Measurements from ENCODE around the gene WDR4. TPM values are rescaled to one million over a fixed set of nuclear protein-coding genes. Genes with fewer than 3 reads are reported as not detected.

WDR4 gene
- total and polyA plus RNA-seq, 2 of the 13 experiments (the other 11 are each of a cell fraction or from before 2014, with no cell fraction given) = 11.3 to 14.4 TPM

GRCh38 chr21:42837421-42838211 is 41.7 kb downstream of the WDR4 start (continued):
- peak; percentile 69; the same call in 1 of the 2 replicates for TF ChIP-seq MTA1 (CRISPR knock-in tag; IDR thresholded peaks at IDR 0.05; ENCODE audit: borderline replicate concordance)
- TF ChIP-seq, protein P1, sequence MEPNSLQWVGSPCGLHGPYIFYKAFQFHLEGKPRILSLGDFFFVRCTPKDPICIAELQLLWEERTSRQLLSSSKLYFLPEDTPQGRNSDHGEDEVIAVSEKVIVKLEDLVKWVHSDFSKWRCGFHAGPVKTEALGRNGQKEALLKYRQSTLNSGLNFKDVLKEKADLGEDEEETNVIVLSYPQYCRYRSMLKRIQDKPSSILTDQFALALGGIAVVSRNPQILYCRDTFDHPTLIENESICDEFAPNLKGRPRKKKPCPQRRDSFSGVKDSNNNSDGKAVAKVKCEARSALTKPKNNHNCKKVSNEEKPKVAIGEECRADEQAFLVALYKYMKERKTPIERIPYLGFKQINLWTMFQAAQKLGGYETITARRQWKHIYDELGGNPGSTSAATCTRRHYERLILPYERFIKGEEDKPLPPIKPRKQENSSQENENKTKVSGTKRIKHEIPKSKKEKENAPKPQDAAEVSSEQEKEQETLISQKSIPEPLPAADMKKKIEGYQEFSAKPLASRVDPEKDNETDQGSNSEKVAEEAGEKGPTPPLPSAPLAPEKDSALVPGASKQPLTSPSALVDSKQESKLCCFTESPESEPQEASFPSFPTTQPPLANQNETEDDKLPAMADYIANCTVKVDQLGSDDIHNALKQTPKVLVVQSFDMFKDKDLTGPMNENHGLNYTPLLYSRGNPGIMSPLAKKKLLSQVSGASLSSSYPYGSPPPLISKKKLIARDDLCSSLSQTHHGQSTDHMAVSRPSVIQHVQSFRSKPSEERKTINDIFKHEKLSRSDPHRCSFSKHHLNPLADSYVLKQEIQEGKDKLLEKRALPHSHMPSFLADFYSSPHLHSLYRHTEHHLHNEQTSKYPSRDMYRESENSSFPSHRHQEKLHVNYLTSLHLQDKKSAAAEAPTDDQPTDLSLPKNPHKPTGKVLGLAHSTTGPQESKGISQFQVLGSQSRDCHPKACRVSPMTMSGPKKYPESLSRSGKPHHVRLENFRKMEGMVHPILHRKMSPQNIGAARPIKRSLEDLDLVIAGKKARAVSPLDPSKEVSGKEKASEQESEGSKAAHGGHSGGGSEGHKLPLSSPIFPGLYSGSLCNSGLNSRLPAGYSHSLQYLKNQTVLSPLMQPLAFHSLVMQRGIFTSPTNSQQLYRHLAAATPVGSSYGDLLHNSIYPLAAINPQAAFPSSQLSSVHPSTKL (CRISPR knock-in tag; IDR thresholded peaks at IDR 0.05) = 0 out of 2 replicates have a peak, but pooled peaks have one; percentile 17
- no peak for TF ChIP-seq SMC3 (IDR thresholded peaks at IDR 0.05; ENCODE audit: low read length)
- TF ChIP-seq KAT7 (CRISPR knock-in tag; IDR thresholded peaks at IDR 0.05; ENCODE audit: borderline replicate concordance) = no peak
- no peak for TF ChIP-seq ZNF275 (CRISPR knock-in tag; IDR thresholded peaks at IDR 0.05; ENCODE audit: borderline replicate concordance)
- TF ChIP-seq ZNF329 (CRISPR knock-in tag; IDR thresholded peaks at IDR 0.05; ENCODE audit: low read depth) = no peak
- no peak for TF ChIP-seq ZNF512B (CRISPR knock-in tag; IDR thresholded peaks at IDR 0.05; ENCODE audit: borderline replicate concordance)
- peak; percentile 44 for TF ChIP-seq RXRA (CRISPR knock-in tag; IDR thresholded peaks at IDR 0.05)
- TF ChIP-seq ZNF143 (CRISPR knock-in tag; IDR thresholded peaks at IDR 0.05) = no peak
- TF ChIP-seq ZNF432 (CRISPR knock-in tag; IDR thresholded peaks at IDR 0.05; ENCODE audit: borderline replicate concordance) = no peak
- TF ChIP-seq ZFP62 (CRISPR knock-in tag; IDR thresholded peaks at IDR 0.05) = no peak
- TF ChIP-seq MAFK (conservative IDR thresholded peaks at IDR 0.05 in 1 of 2, IDR thresholded peaks at IDR 0.05 in 1 of 2; ENCODE audit: low read length in 2 of 2) = no peak
- no peak for TF ChIP-seq TCF7L2 (IDR thresholded peaks at IDR 0.05; ENCODE audit: low read depth, low read length)
- TF ChIP-seq NR0B2 (CRISPR knock-in tag; IDR thresholded peaks at IDR 0.05) = no peak
- peak; percentile 52 for TF ChIP-seq SP5 (CRISPR knock-in tag; IDR thresholded peaks at IDR 0.05; ENCODE audit: borderline replicate concordance, low read depth)
- no peak for TF ChIP-seq SSRP1 (CRISPR knock-in tag; IDR thresholded peaks at IDR 0.05)
- TF ChIP-seq CHD2 (IDR thresholded peaks at IDR 0.05; ENCODE audit: low read depth, low read length) = no peak
- TF ChIP-seq BORCS8-MEF2B (CRISPR knock-in tag; IDR thresholded peaks at IDR 0.05) = no peak
- no peak for TF ChIP-seq SKI (IDR thresholded peaks at IDR 0.05; ENCODE audit: partially characterized antibody)
- TF ChIP-seq THAP7 (CRISPR knock-in tag; IDR thresholded peaks at IDR 0.05) = no peak
- no peak for TF ChIP-seq SP4 (CRISPR knock-in tag; IDR thresholded peaks at IDR 0.05)

Data from HepG2 (cell line).